GDM1 (cell line): ENCODE results near the gene AFP.

Experiments used
- DNase-seq: peaks from one replicate; lab custom pipeline; 2025; lab: John Stamatoyannopoulos, UW

Gene AFP

DNA sequence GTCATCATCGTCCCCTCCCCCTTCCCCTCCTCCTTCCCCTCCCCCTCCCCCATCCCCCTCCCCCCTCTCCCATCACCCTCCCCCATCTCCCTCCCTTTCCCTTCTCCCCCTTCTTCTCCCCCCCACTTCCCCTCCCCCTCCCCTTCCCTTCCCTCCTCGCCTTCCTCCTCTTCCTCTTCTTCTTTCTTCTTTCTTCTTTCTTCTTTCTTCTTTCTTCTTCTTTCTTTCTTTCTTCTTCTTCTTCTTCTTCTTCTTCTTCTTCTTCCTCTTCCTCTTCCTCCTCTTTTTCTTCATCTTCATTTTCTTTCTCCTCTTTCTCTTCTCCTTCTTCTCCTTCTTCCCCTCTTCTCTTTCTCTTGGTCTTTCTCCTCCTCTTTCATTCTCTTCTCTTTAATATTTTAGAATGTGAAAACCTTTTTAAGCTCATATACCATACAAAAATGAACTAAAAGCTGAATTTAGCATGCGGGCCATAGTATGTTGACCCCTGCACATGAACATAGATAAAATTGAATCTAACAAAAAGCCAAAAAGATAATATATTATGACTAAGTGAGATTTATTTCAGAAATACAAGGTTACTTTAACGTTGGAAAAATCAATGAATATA lies 25.0 kb downstream of the AFP start:
- no peak for DNase-seq

DNA sequence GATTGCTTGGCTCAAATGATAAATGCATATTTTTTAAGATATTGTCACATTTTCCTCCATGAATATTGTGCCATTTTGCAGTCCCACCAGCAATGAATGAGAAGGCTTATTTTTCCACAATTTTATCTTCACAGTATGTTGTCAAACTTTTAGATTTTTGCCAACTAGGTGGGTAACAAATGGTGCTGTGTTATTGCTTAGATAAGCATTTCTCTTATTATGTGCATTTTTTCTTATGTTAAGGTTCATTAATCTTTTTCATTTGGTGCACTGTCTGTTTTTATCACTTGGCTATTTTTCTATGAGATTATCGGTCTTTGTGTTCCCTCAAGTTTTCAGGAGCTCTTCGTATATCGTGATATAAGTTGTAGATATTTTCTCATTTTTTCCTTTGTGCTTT lies 32.1 kb downstream of the AFP start:
- no peak for DNase-seq

DNA sequence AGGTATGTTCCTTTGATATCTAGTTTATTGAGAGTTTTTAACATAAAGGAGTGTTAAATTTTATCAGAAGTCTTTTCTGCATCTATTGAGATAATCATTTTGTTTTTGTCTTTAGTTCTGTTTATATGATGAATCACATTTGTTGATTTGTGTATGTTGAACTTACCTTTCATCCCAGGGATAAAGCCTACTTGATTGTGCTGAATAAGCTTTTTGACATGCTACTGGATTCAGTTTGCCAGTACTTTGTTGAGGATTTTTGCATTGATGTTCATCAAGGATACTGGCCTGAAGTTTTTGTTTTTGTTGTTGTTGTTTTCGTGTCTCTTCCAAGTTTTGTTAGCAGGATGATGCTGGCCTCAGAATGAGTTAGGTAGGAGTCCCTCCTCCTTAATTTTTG lies 34.7 kb downstream of the AFP start:
- DNase-seq, result no peak

DNA sequence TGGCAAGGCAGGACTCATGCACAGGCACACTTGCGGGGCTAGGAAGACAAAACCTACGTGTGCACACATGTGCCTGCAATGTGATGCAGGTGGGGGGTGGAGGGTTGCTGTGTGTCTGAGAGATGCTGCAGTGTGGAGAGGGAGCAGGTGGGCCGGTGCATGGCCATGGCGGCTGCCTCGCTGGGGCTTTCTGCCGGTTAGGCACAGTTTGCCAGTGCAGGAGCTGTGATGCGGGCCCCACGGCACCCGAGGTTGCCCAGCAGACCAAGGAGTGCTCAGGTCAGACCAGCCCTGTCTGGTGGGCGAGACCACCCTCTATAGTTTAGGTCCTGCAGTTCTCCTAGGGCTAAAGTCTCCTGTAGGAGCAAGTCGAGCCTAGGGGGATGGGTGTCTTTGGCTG lies 41.2 kb downstream of the AFP start:
- no peak for DNase-seq

DNA sequence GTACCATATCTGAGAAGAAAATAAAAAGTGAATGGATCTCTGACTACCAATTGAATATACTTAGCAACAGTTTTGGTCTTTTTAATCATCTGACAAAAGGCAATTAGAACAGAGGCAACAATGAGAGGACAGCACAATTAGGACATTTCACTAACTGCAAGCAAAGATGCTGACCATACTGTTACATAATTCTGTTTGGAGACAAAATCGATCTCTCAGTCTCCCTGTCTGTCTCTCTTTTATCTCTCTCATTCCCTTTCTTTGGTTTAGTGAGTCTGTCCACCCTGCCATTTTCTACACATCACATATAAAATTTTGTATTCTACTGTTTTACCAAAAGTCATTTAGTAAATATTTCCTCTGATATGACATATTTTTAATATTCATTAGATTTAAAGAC lies 43.3 kb downstream of the AFP start:
- DNase-seq, result no peak

DNA sequence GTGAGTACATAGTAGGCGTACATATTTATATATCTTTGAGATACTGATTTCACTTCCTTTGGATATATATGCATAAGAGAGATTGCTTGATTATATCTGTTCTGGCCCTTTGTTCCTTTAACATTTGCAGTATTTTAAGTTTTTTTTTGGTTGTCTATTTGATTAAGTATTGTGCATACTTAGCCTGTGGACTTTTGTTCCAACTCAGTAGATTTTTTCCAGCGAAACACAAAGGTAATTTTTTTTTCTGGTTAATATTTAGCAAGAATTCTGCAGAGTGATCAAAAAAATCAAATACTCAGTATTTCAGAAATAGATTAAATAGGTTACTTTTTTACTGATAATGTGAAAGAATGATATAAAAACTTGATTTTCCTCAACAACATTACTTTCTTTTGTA lies 45.3 kb downstream of the AFP start, which contains the start of gene AFM:
AFM (plus strand) TSS at position 388 of the 400 bp plus-strand sequence. CDS start 31 bp downstream, outside the sequence.
- DNase-seq, result no peak

DNA sequence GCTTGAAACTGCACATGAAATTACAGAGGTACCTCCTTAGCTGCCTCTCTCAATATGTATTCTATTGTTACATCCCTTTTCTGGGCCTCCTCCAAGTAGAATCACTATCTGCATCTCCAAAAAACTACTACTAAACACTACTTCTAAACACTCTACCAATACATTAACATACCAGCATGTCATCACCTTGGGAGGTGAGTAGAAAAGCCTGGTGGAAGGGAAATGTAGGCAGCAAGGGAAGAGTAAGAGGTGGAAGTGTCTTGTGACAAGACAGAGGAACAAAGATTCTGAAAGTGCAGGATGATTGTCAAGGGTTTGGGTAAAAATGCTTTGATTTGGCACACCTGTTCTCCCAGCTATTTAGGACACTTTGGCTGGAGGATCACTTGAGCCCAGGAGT lies 49.1 kb downstream of the AFP start:
- DNase-seq, result no peak

DNA sequence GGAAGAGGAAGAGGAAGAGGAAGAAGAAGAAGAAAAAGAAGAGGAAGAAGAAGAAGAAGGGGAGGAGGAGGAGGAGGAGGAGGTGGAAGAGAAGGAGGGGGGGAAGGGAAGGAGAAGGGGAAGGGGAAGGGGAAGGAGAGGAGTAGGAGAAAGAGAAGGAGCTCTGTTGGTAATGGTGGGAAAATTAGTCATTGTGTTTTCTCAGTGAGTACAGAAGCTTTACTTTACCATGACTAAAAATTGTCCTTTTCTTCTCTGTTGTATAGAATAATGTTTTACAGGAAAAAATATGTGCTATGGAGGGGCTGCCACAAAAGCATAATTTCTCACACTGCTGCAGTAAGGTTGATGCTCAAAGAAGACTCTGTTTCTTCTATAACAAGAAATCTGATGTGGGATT lies 49.6 kb downstream of the AFP start:
- no peak for DNase-seq

DNA sequence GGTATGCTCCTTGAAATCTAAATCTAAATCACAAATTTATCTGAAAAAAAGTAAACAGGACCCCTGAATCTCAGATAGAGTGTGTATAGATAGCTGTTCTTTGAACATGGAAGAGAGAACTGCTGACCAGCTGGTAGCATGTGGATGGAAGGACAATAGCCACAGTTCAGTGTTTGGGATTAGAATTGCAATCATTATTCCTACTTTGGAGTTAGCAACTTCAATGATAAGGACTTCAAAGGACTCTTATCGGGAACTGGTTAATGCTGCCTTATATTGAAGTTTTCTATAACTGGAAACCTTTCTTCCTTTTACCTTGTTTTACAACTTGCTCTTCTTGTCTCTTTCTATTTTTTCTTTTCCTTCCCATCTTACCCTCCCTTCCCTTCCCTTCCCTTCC lies 50.5 kb downstream of the AFP start:
- DNase-seq, result no peak

DNA sequence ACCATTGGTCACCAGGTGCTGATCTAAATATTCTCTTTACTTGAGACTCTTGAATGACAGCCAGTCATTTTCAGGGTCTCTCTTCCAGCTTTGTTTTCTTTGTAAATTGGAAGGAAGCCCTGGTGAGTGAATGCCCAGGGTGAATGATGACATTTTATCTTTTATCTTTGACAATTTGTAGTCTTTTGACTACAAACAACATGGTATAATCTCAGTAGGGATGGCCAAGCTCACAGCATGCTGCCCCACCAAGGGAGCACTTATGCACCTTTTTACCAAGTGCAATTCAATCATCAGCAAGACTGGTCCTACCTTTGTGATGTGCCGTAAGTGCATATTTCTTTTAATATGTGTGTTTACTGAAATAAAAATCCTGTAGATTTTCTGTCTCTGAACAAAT lies 51.2 kb downstream of the AFP start:
- DNase-seq, result no peak

DNA sequence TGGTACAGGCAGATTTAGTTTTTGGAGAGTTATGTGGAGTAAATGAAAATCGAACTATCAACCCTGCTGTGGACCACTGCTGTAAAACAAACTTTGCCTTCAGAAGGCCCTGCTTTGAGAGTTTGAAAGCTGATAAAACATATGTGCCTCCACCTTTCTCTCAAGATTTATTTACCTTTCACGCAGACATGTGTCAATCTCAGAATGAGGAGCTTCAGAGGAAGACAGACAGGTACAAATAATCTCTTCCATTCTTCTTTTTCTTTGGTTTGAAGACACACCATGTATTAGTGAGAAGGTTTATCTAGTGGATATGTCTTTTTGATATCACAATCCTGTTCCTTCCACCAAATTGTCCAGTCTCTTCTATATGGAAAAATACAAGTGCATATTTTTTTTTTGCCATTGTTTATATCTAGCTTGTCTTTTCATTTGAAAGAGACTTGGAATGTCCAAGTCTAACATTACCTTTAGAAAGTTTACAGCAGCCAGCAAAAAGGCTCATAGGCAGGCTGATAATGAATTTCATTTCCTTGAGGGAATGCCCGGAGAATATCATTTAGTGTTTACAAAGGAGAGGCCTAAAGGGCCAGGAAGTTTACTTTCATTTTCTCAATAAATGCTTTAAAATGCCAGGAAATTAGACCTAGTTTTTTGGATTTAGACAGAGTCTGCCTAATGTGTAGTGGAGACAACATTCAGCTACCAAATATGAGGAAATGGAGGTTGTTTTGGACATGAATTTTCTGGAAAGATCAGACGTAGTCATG lies 64.2 kb downstream of the AFP start:
- no peak for DNase-seq

DNA sequence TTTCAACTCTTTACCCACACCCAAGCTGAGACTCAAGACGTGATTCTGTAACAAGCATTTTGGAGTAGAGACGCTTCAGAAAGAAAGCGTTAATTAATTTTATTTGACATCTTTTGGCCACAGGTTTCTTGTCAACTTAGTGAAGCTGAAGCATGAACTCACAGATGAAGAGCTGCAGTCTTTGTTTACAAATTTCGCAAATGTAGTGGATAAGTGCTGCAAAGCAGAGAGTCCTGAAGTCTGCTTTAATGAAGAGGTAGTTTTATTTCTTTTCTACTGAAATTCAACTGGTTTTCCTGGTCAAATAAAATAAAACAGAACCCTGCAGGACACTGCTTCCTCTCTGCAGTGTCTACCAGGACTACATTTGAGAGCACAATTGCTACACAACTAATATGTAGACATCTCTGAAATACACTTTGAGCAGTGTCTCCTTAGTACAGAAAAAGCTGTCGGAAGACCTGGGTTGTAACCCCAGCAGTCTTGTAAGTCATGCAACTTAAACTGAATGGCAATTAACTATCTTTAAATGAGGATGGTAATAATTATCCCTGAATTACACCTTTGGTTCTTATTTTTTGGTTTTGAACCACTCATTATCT lies 65.7 kb downstream of the AFP start:
- DNase-seq, result no peak

DNA sequence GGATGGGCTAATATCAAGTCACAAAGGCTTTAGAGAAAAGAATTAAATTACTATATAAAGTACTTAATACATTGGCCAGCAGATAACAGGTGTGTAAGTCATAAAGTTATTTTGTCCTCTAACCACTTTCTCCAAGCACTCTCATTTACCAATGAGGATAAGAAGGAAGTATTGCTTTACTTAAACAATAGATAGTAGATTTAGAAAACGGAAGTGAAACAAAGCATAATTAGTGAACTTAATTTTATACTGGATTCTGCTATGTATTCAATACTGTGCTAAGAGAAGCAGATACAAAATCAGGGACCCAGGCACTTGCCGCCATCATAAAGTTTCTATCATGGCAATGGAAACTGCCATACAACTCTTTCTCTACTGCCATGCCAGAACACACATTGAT lies 69.5 kb downstream of the AFP start:
- DNase-seq, result no peak
